Endodermal cell (in vitro differentiated cells): Measurements from ENCODE around the gene MLLT3. TPM values are rescaled to one million over a fixed set of nuclear protein-coding genes. Genes with fewer than 3 reads are reported as not detected.

Experiments
- DNase-seq: peaks from one replicate; pipeline ENCODE4 v3.0.0-alpha.2; 2017
- H3K27ac ChIP-seq: 2 replicates; pipeline ENCODE4 v1.5.1; 2013; ENCODE audit warnings: mild to moderate bottlenecking, low read depth, low read length, moderate library complexity
- H3K27me3 ChIP-seq: 2 replicates; pipeline ENCODE4 v1.6.1; 2013; ENCODE audit warnings: mild to moderate bottlenecking, low read length, moderate library complexity; ENCODE audit not compliant: insufficient read depth, control insufficient read depth, poor library complexity, severe bottlenecking
- H3K36me3 ChIP-seq: 2 replicates; pipeline ENCODE4 v1.7.0; 2013; ENCODE audit warnings: mild to moderate bottlenecking, low read length, moderate library complexity; ENCODE audit not compliant: control insufficient read depth, insufficient read depth
- H3K4me1 ChIP-seq: one replicate; pipeline ENCODE4 v1.7.0; 2013; ENCODE audit warnings: low read length; ENCODE audit not compliant: control insufficient read depth, insufficient read depth
- H3K4me3 ChIP-seq: 2 replicates; pipeline ENCODE4 v1.5.1; 2013; ENCODE audit warnings: mild to moderate bottlenecking, low read length, moderate library complexity
- H3K9ac ChIP-seq: 2 replicates; pipeline ENCODE4 v1.6.1; 2013; ENCODE audit warnings: mild to moderate bottlenecking, low read length, moderate library complexity; ENCODE audit not compliant: poor library complexity, severe bottlenecking; ENCODE audit errors: extremely low read depth
- H3K9me3 ChIP-seq: 2 replicates; pipeline ENCODE4 v1.6.1; 2013; ENCODE audit warnings: mild to moderate bottlenecking, low read length, moderate library complexity; ENCODE audit not compliant: control insufficient read depth
- H3K27ac Mint-ChIP-seq: 2 replicates; pipeline ENCODE4 v1.8.0; 2020; ENCODE audit warnings: mixed read lengths
- H3K27me3 Mint-ChIP-seq: 2 replicates; pipeline ENCODE4 v1.8.0; 2021; ENCODE audit warnings: mild to moderate bottlenecking, mixed read lengths; ENCODE audit not compliant: insufficient read depth
- H3K36me3 Mint-ChIP-seq: 2 replicates; pipeline ENCODE4 v1.8.0; 2020; ENCODE audit warnings: low read depth, mixed read lengths
- H3K4me1 Mint-ChIP-seq: 2 replicates; pipeline ENCODE4 v1.8.0; 2020; ENCODE audit warnings: mixed read lengths
- H3K4me3 Mint-ChIP-seq: 2 replicates; pipeline ENCODE4 v1.8.0; 2020; ENCODE audit warnings: mild to moderate bottlenecking, moderate library complexity, mixed read lengths
- H3K9me3 Mint-ChIP-seq: 2 replicates; pipeline ENCODE4 v1.8.0; 2020; ENCODE audit warnings: mild to moderate bottlenecking, mixed read lengths
- WGBS, 2 experiments: methylation state at CpG; one replicate each; pipeline versions ENCODE4 v1.1.5 to v1.1.7; 2013; ENCODE audit warnings: missing lambda C conversion rate in 2 of 2, mixed read lengths in 1 of 2; ENCODE audit not compliant: insufficient coverage in 1 of 2, insufficient read length in 1 of 2; 5-methylcytosine and 5-hydroxymethylcytosine counted together
- total RNA-seq, 2 donors: library from RNA; stranded (reverse); fragmentation: NEBNext Ultra II Directional in 1 of 2; extraction: Animal tissue kit (Norgen Biotek cat#: 25700) in 1 of 2; gene quantifications; 2 replicates in 1 of 2; 3 replicates in 1 of 2; pipeline ENCODE4 v1.2.1, GENCODE V29; 2021
- TF ChIP-seq, protein P1 (sequence below): fragments of 200-600 bp; sonication (generic); conservative IDR thresholded peaks from 2 replicates; pipeline ENCODE4 v1.5.0; 2021; ENCODE audit warnings: antibody characterized with exemption, mild to moderate bottlenecking

MLLT3 gene
- total RNA-seq, 2 donors from 2014 or later, result 5.5 to 12.2 TPM

DNA sequence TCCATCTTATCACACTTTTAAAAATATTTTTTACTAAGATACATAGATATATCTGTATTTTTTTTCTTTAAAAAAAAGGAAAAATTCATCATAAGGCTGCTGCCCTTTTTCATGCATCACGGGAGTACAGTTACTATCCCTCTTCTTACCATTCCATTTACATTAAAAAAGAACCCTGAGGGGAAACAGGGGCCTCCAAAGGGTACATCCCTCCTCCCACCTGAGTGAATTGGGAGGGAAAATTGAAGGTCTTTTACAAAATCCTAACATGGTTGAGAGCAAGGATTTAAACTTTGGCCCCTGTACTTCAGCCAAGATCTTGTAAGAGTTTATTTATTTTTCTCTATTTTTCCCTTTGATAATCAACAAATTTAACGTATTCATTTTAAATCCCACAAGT, 319.2 kb downstream of the MLLT3 start:
- Mint-ChIP-seq H3K27me3 (no peaks in the 10 kb centered on the region), H3K36me3 (no peaks in the 10 kb centered on the region), H3K4me3 (no peak overlapping the region), H3K9me3 (no peaks in the 10 kb centered on the region), H3K27ac (no peak overlapping the region), H3K4me1 (peaks cover 34% of the 10 kb centered on the region)
- no peak for DNase-seq
- Histone ChIP-seq H3K27me3 (no peaks in the 10 kb centered on the region), H3K9me3 (no peaks in the 10 kb centered on the region), H3K36me3 (no peaks in the 10 kb centered on the region), H3K4me1 (peaks cover 3% of the 10 kb centered on the region), H3K9ac (no peak overlapping the region), H3K27ac (no peak overlapping the region), H3K4me3 (no peak overlapping the region)
- TF ChIP-seq, protein P1, sequence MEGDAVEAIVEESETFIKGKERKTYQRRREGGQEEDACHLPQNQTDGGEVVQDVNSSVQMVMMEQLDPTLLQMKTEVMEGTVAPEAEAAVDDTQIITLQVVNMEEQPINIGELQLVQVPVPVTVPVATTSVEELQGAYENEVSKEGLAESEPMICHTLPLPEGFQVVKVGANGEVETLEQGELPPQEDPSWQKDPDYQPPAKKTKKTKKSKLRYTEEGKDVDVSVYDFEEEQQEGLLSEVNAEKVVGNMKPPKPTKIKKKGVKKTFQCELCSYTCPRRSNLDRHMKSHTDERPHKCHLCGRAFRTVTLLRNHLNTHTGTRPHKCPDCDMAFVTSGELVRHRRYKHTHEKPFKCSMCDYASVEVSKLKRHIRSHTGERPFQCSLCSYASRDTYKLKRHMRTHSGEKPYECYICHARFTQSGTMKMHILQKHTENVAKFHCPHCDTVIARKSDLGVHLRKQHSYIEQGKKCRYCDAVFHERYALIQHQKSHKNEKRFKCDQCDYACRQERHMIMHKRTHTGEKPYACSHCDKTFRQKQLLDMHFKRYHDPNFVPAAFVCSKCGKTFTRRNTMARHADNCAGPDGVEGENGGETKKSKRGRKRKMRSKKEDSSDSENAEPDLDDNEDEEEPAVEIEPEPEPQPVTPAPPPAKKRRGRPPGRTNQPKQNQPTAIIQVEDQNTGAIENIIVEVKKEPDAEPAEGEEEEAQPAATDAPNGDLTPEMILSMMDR, result no peak
- 33 to 39% methylated on average over 1 to 2 of the region's 2 CpGs for WGBS, 2 experiments

DNA sequence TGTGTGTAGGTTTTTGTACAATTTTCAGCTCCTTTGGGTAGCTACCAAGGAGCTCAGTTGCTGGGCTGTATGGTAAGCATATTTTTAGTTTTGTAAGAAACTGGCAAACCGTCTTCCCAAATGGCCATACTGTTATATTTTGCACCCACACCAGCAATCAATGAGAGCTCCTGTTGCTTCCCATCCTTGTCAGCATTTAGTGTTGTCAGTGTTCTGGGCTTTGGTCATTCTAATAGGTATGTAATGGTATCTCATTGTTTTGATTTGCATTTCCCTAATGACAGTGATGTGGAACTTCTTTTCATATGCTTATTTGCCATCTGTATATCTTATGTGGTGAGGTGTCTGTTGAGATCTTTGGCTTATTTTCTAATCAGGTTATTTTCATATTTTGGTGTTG, 320.1 kb downstream of the MLLT3 start:
- no peak for DNase-seq
- H3K27me3 ChIP-seq, result no peaks in the 10 kb centered on the region
- H3K9ac ChIP-seq, result no peak overlapping the region
- H3K4me3 Mint-ChIP-seq, result no peak overlapping the region
- WGBS, 2 experiments, result 89% methylated on average over 1 of the region's 1 CpG; no CpG with 5 or more reads in 1 of the 2 experiments
- no peaks in the 10 kb centered on the region for H3K4me1 ChIP-seq
- no peak overlapping the region for H3K27ac Mint-ChIP-seq
- H3K36me3 ChIP-seq, result no peaks in the 10 kb centered on the region
- H3K27me3 Mint-ChIP-seq, result no peaks in the 10 kb centered on the region
- H3K27ac ChIP-seq, result no peak overlapping the region
- no peaks in the 10 kb centered on the region for H3K9me3 Mint-ChIP-seq
- H3K4me1 Mint-ChIP-seq, result peaks cover 26% of the 10 kb centered on the region
- H3K4me3 ChIP-seq, result no peak overlapping the region
- TF ChIP-seq, protein P1, result no peak
- no peaks in the 10 kb centered on the region for H3K9me3 ChIP-seq
- H3K36me3 Mint-ChIP-seq, result no peaks in the 10 kb centered on the region

DNA sequence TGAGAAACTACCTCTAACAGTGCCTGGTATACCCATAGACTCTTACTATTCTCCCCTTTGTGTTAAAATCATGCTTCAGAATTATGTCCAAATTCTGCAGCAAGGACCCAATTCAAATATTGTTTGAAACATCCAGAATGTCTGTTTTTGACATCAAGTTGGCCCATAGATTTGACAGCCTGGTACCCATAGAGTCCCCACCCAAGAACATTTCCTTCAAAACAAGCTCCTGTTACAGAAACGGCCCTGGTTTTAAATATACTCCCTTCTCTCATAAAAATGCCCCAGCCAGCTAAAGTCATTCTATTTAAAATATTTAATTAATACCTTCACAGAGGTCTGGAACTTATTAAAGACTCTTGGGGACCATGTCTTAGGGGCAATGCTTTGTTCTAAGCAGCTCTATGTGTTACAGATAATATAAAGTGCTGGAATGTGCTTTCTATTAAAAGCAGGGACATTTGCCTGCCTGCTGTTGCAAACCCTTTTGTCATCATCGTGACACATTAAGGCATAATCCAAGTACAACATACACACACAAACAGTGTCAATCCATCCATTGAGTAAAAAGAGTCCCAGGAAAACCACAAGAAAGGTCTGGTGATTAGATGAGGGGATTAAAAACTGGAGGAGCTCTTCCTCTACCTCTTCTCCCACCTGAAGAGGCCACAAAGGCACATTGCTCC, 321.7 kb downstream of the MLLT3 start:
- no peak overlapping the region for H3K4me3 Mint-ChIP-seq
- peaks cover 25% of the 10 kb centered on the region for H3K4me1 Mint-ChIP-seq
- Histone ChIP-seq H3K9ac (no peak overlapping the region), H3K4me3 (no peak overlapping the region), H3K27me3 (no peaks in the 10 kb centered on the region), H3K9me3 (no peaks in the 10 kb centered on the region), H3K4me1 (no peaks in the 10 kb centered on the region), H3K36me3 (no peaks in the 10 kb centered on the region), H3K27ac (no peak overlapping the region)
- TF ChIP-seq, protein P1, result no peak
- peaks cover 3% of the 10 kb centered on the region for H3K27me3 Mint-ChIP-seq
- 83 to 86% methylated on average over 1 to 2 of the region's 2 CpGs for WGBS, 2 experiments
- DNase-seq, result no peak
- H3K36me3 Mint-ChIP-seq, result no peaks in the 10 kb centered on the region
- H3K27ac Mint-ChIP-seq, result no peak overlapping the region
- H3K9me3 Mint-ChIP-seq, result no peaks in the 10 kb centered on the region
